Measurements from ENCODE around the gene FBXW11. TPM values are rescaled to one million over a fixed set of nuclear protein-coding genes. Genes with fewer than 3 reads are reported as not detected.
A peak's percentile ranks its signal among the peaks of the same experiment; 100 is the strongest.

Gene FBXW11
- total RNA-seq, 1 experiment from 2014 or later, result 85.3 TPM

DNA sequence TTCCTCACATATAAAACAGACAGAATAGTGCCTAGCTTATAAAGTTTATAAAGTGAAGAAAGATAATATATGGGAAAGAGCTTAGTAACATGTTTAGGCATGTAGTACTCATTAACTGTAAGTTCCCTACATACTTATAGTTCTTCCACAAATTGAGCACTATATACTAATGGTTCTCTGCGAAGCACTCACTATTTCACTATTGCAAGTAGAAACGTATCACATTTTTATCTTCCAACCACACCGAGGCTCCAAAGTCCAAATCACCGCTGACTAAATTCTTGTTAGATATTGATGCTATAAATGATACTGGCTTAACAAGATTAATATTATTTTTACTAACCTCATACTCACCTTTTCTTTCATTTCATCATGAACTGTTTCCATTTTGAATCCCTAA, 61.0 kb downstream of the FBXW11 start:
- Mint-ChIP-seq H3K4me3 (no peak overlapping the region), H3K9me3 (no peaks in the 10 kb centered on the region), H3K27me3 (ENCODE audit: low read depth) (no peaks in the 10 kb centered on the region), H3K4me1 (peaks cover 30 to 33% of the 10 kb centered on the region in 2 experiments), H3K27ac (peak overlapping the region in 1 of 3 experiments; percentile 43; a peak in 1 of 7 replicates), H3K36me3 (ENCODE audit: insufficient read depth in 1 of 3, low read depth in 3 of 3) (peaks cover 0 to 3% (median 0%) of the 10 kb centered on the region in 3 experiments; a peak in 1 of 7 replicates)
- Histone ChIP-seq H2AK5ac (ENCODE audit: insufficient read length, low read length) (no peak overlapping the region), H2BK20ac (ENCODE audit: low read depth, low read length, poor library complexity, severe bottlenecking) (no peak overlapping the region), H3K56ac (ENCODE audit: insufficient read length, low read depth, low read length) (no peak overlapping the region), H2BK15ac (ENCODE audit: low read depth, low read length) (no peak overlapping the region), H3K4ac (ENCODE audit: low read depth, low read length) (no peak overlapping the region), H4K91ac (ENCODE audit: insufficient read length, low read depth, low read length) (no peak overlapping the region), H3K27me3 (ENCODE audit: insufficient read depth, low read length) (no peaks in the 10 kb centered on the region), H3K23ac (ENCODE audit: insufficient read length, low read depth, low read length) (no peak overlapping the region), H3K18ac (ENCODE audit: insufficient read length, low read depth, low read length) (no peak overlapping the region), H3K9ac (ENCODE audit: extremely low read depth, insufficient read length, low read length) (no peak overlapping the region), H3K23me2 (ENCODE audit: insufficient read length, low read depth, low read length, poor library complexity, severe bottlenecking) (no peaks in the 10 kb centered on the region), H3K79me1 (ENCODE audit: insufficient read depth, low read depth, low read length, poor library complexity, severe bottlenecking) (no peaks in the 10 kb centered on the region), H2BK5ac (ENCODE audit: insufficient read length, low read length) (no peak overlapping the region), H2BK120ac (ENCODE audit: low read depth, low read length, poor library complexity, severe bottlenecking) (no peak overlapping the region), H3K9me3 (ENCODE audit: control insufficient read depth, low read depth, low read length) (no peaks in the 10 kb centered on the region), H2AFZ (ENCODE audit: low read length) (no peak overlapping the region), H3K14ac (ENCODE audit: insufficient read depth, low read length) (no peak overlapping the region), H3K27ac (ENCODE audit: insufficient read length, low read depth, low read length) (no peak overlapping the region), H3K79me2 (ENCODE audit: insufficient read depth, low read length) (peaks cover 24% of the 10 kb centered on the region; the same call in 1 of the 2 replicates), H4K20me1 (ENCODE audit: control insufficient read depth, insufficient read depth, insufficient read length) (no peaks in the 10 kb centered on the region), H2BK12ac (ENCODE audit: insufficient read length, low read depth, low read length) (no peak overlapping the region), H3K4me2 (ENCODE audit: insufficient read depth, insufficient read length, low read length) (no peak overlapping the region), H4K5ac (ENCODE audit: insufficient read length, low read depth, low read length) (no peak overlapping the region), H4K8ac (replicated peaks; ENCODE audit: insufficient read length, low read depth, low read length) (no peak overlapping the region), H3T11ph (ENCODE audit: low read length) (no peak overlapping the region), H3K4me1 (ENCODE audit: insufficient read depth, low read length) (no peaks in the 10 kb centered on the region; the same call in 1 of the 2 replicates)
- DNase-seq, result no peak
- no CpG with 5 or more reads among the region's 4 CpGs for WGBS (ENCODE audit: extremely low coverage, insufficient read length, low lambda C conversion rate)
- TF ChIP-seq, protein P1, sequence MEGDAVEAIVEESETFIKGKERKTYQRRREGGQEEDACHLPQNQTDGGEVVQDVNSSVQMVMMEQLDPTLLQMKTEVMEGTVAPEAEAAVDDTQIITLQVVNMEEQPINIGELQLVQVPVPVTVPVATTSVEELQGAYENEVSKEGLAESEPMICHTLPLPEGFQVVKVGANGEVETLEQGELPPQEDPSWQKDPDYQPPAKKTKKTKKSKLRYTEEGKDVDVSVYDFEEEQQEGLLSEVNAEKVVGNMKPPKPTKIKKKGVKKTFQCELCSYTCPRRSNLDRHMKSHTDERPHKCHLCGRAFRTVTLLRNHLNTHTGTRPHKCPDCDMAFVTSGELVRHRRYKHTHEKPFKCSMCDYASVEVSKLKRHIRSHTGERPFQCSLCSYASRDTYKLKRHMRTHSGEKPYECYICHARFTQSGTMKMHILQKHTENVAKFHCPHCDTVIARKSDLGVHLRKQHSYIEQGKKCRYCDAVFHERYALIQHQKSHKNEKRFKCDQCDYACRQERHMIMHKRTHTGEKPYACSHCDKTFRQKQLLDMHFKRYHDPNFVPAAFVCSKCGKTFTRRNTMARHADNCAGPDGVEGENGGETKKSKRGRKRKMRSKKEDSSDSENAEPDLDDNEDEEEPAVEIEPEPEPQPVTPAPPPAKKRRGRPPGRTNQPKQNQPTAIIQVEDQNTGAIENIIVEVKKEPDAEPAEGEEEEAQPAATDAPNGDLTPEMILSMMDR (conservative IDR thresholded peaks at IDR 0.05), result no peak
